Epithelial cell of alveolus of lung (primary cell): ENCODE data around the gene SCGB3A2. TPM values are rescaled to one million over a fixed set of nuclear protein-coding genes. Genes with fewer than 3 reads are reported as not detected.

Source experiments
- total RNA-seq: library from RNA; depleted of rRNA; stranded (reverse); fragments of >200 nt; gene quantifications from 2 replicates; pipeline ENCODE4 v1.2.1, GENCODE V29; 2015

The SCGB3A2 gene
- total RNA-seq = not detected in 2 replicates

GRCh38 chr5:147878066-147878759 is at the start of gene SCGB3A2:
TSS of gene SCGB3A2 (plus strand) at chr5:147878711. CDS start at chr5:147878804, 93 bp downstream.

GRCh38 chr5:147831465-147831864 is 47.0 kb upstream of the SCGB3A2 start, which contains the start of gene SPINK1:
TSS of gene SPINK1 (minus strand) at chr5:147831671. CDS start at chr5:147831577, 94 bp downstream.

GRCh38 chr5:147906326-147907095 is 28.0 kb downstream of the SCGB3A2 start, which contains the start of gene C5orf46:
TSS of gene C5orf46 (minus strand) at chr5:147906538. CDS start at chr5:147906501, 37 bp downstream.

Other genes starting within 250 kb of the SCGB3A2 start
- gene JAKMIP2, start 96.0 kb upstream of the SCGB3A2 start, total RNA-seq = 3.0 and 7.1 TPM in 2 replicates
- 0.26 TPM in 1 of 2 replicates, not detected in the other for gene SPINK1, start 47.0 kb upstream of the SCGB3A2 start, total RNA-seq
- gene C5orf46, start 27.8 kb downstream of the SCGB3A2 start, total RNA-seq = 2.3 TPM in 1 of 2 replicates, not detected in the other
- not detected in 2 replicates for gene SPINK5, start 185.3 kb downstream of the SCGB3A2 start, total RNA-seq